Kidney epithelial cell (primary cell): ENCODE measurements around the gene SPOCK1. TPM values are rescaled to one million over a fixed set of nuclear protein-coding genes. Genes with fewer than 3 reads are reported as not detected.

Experiments used
- DNase-seq: peaks from one replicate; pipeline ENCODE4 v3.0.0-alpha.2; 2010; ENCODE audit warnings: low read depth
- H3K27me3 ChIP-seq: 2 replicates; pipeline ENCODE4 v1.6.0; 2011; ENCODE audit warnings: low read length; ENCODE audit not compliant: control insufficient read depth, insufficient read depth
- H3K36me3 ChIP-seq: 2 replicates; pipeline ENCODE4 v1.5.1; 2011; ENCODE audit warnings: low read length; ENCODE audit not compliant: control insufficient read depth, insufficient read depth
- H3K4me3 ChIP-seq: 2 replicates; pipeline ENCODE4 v1.5.1; 2011; ENCODE audit warnings: low read depth, mild to moderate bottlenecking, control low read depth, low read length
- total RNA-seq: library from RNA; depleted of rRNA; stranded (reverse); fragments of >200 nt; gene quantifications from 2 replicates; pipeline ENCODE4 v1.2.3, GENCODE V29; 2015
- TF ChIP-seq, protein P1 (sequence below): IDR thresholded peaks from 2 replicates; pipeline ENCODE4 v1.5.1; 2011; ENCODE audit warnings: mild to moderate bottlenecking, moderate library complexity, low read length, control low read depth, inconsistent platforms; ENCODE audit not compliant: insufficient read depth, poor library complexity, severe bottlenecking

Gene SPOCK1
- total RNA-seq, 1 donor from 2014 or later, result 13.1 TPM

DNA sequence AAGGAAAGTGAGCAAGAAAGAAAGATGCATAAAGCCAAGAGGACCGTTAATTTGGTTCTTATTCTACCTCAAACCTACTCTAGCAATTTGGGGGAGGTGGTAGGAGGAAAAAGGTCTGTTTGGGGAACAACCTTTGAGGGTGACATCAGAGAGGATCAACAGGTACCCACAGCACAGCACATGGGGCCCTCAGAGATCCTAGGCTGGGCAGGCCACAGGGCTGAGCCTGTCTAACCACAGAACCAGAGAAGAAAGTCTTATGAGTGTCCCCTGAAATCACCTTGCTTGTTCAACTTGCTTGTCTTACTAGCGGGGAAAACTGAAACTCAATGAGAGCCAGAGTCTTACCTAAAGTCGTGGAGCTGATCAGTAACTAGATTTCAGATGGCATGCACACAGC, 385.2 kb downstream of the SPOCK1 start:
- H3K36me3 ChIP-seq, result no peaks in the 10 kb centered on the region
- TF ChIP-seq, protein P1, sequence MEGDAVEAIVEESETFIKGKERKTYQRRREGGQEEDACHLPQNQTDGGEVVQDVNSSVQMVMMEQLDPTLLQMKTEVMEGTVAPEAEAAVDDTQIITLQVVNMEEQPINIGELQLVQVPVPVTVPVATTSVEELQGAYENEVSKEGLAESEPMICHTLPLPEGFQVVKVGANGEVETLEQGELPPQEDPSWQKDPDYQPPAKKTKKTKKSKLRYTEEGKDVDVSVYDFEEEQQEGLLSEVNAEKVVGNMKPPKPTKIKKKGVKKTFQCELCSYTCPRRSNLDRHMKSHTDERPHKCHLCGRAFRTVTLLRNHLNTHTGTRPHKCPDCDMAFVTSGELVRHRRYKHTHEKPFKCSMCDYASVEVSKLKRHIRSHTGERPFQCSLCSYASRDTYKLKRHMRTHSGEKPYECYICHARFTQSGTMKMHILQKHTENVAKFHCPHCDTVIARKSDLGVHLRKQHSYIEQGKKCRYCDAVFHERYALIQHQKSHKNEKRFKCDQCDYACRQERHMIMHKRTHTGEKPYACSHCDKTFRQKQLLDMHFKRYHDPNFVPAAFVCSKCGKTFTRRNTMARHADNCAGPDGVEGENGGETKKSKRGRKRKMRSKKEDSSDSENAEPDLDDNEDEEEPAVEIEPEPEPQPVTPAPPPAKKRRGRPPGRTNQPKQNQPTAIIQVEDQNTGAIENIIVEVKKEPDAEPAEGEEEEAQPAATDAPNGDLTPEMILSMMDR, result no peak
- H3K4me3 ChIP-seq, result no peak overlapping the region
- no peaks in the 10 kb centered on the region for H3K27me3 ChIP-seq
- DNase-seq, result no peak

DNA sequence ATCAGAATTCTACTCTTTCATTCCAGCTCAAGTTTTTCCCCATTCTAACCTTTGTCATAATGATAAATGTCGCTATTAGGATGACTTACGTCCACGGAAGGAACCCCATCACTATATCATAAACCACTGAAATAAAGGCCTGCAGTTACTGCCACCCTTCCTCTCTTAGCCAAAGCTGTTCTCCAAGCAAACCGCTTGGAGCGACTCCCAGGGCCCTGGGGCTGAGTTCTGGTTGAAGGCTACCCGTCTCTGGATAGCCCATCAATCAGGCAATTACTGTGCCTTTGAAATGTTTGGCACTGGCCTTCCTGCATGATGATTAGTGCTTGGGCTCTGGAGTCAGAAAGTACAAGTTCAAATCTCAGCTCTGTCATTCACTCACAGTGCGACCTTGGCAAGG, 386.0 kb downstream of the SPOCK1 start:
- DNase-seq, result no peak
- H3K36me3 ChIP-seq, result no peaks in the 10 kb centered on the region
- H3K4me3 ChIP-seq, result no peak overlapping the region
- no peaks in the 10 kb centered on the region for H3K27me3 ChIP-seq
- TF ChIP-seq, protein P1, result no peak

DNA sequence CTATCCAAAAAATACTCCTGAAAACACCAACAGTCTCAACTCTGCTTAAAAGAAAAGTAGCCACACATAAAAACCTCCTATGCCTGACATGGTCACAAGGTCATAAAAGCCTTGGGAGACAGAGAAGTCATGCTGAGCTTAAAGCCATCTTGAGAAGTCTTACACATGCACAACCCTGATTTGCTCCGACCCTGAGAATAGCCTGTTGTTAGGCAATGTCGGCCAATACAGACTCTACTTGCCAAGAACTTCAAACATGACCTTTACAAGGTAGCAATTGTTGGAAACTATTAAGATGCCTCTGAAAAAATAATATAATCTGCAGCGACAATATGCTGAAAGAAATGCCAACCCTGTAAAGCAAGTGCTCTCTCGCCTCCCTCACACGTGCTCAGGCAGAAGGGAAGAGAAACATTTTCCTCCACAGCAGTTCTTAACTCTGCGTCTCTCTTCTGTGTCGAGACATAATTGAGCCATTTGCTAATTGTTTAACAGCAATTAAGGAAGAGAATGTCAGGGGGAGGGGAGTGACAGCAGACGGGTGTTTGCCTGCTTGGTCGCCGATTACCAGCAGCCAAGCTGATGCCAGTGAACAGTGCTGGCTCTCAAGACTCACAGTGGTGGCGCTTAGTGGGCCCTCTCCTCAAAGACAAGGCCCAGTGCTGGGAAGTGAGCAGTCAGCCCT, 393.6 kb downstream of the SPOCK1 start:
- no peak overlapping the region for H3K4me3 ChIP-seq
- no peak for DNase-seq
- H3K27me3 ChIP-seq, result no peaks in the 10 kb centered on the region
- TF ChIP-seq, protein P1, result no peak
- H3K36me3 ChIP-seq, result no peaks in the 10 kb centered on the region

DNA sequence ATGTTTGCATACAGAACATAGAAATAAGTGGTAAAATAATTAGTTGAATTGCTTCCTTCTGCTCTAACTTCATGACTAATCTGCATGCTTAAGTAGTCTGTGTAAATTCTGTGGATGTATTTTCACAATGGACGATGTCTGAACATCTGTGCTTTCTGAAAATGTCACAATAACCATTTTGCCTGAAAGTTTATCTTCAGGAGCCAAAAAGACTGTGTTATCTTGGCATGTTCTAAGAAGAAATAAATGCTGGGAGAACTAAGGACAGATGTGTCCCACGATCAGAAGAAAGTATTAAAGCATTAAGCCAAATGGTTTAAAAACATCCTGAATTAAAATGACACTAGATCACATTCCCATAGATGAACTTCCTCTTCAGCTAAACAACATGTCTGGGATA, 397.6 kb downstream of the SPOCK1 start:
- Histone ChIP-seq H3K36me3 (no peaks in the 10 kb centered on the region), H3K4me3 (no peak overlapping the region), H3K27me3 (no peaks in the 10 kb centered on the region)
- TF ChIP-seq, protein P1, result no peak
- no peak for DNase-seq

DNA sequence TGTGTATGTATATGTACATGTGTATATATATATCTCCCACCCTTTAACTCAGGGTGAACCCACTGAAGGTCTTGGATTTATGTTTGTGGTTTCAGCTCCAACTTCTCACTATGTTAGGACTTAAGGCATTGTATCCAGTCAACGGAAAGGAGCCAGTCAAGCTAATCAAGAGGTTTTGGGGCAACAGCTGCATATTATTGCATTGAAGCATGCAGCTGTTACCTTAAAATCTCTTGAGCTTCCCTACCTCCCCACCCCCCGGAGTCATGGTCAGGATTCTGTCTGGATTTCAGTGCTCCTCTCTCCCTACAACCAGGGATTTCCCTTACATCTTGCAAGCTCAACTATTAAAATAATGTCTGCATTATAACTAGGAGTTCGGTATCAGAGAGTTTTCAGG, 399.5 kb downstream of the SPOCK1 start:
- H3K4me3 ChIP-seq, result no peak overlapping the region
- H3K27me3 ChIP-seq, result no peaks in the 10 kb centered on the region
- no peak for DNase-seq
- TF ChIP-seq, protein P1, result no peak
- H3K36me3 ChIP-seq, result no peaks in the 10 kb centered on the region

DNA sequence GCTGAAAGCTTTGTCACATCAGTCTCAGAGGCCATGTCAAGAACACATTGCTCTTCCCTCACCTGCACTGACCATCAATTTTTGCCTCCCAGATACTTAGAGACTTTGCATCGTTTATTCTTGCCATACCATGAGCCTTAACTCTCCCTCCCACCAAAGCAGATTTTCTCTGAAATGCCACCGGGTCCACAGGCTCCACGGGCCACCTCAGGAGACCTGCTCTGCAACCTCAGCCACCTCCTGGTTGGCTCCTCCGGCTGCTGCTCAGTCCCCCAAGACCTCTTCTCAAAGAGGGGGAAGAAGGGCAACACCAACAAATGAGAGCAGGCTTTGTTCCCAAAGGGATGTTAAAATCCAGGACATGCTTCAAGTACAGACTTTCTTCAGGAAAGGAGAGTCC, 400.5 kb downstream of the SPOCK1 start:
- TF ChIP-seq, protein P1, result no peak
- Histone ChIP-seq H3K36me3 (no peaks in the 10 kb centered on the region), H3K27me3 (no peaks in the 10 kb centered on the region), H3K4me3 (no peak overlapping the region)
- DNase-seq, result no peak
